OCI-LY7 (cell line): ENCODE measurements around the gene TIMP4. TPM values are rescaled to one million over a fixed set of nuclear protein-coding genes. Genes with fewer than 3 reads are reported as not detected.

Source experiments
- BruUV-seq: library from RNA; stranded (reverse); fragments of 400-500 nt; replicated peaks from 2 replicates; lab custom pipeline; 2021; lab: Mats Ljungman, UMichigan
- CTCF ChIA-PET: fragments of 300-600 bp; sonication (Branson Sonifier 250); formaldehyde crosslinking; loops from one replicate; lab custom pipeline; 2022; ENCODE audit warnings: antibody characterized with exemption; ENCODE audit not compliant: unreplicated experiment; lab: Charles Lee
- POLR2A ChIA-PET: fragments of 300-600 bp; sonication (Branson Sonifier 250); formaldehyde crosslinking; loops from one replicate; lab custom pipeline; 2022; ENCODE audit warnings: antibody characterized with exemption; lab: Charles Lee
- DNase-seq: peaks from one replicate; pipeline ENCODE4 v3.0.0-alpha.2; 2015; ENCODE audit warnings: low spot score
- H2AFZ ChIP-seq: fragments of 200-600 bp; sonication (generic), shearing (Covaris generic); 2 replicates; pipeline ENCODE4 v1.6.1; 2014; ENCODE audit warnings: mild to moderate bottlenecking, antibody characterized with exemption, low read length, moderate library complexity
- H3K27ac ChIP-seq: fragments of 200-600 bp; sonication (generic); 2 replicates; pipeline ENCODE4 v1.5.1; 2014; ENCODE audit warnings: mixed run types, low read depth, mild to moderate bottlenecking, moderate library complexity, low read length, inconsistent platforms; ENCODE audit not compliant: poor library complexity, severe bottlenecking
- H3K36me3 ChIP-seq: fragments of 200-600 bp; sonication (generic); 2 replicates; pipeline ENCODE4 v1.6.1; 2014; ENCODE audit warnings: mild to moderate bottlenecking, antibody characterized with exemption, low read length, moderate library complexity, mixed read lengths; ENCODE audit not compliant: insufficient read depth
- H3K4me1 ChIP-seq: fragments of 200-600 bp; sonication (generic); 2 replicates; pipeline ENCODE4 v1.5.1; 2014; ENCODE audit warnings: mild to moderate bottlenecking, low read length; ENCODE audit not compliant: insufficient read depth, poor library complexity, severe bottlenecking
- H3K4me2 ChIP-seq: fragments of 200-600 bp; sonication (generic); 2 replicates; pipeline ENCODE4 v1.6.1; 2014; ENCODE audit warnings: mild to moderate bottlenecking, low read length
- H3K4me3 ChIP-seq: fragments of 200-600 bp; sonication (generic); 2 replicates; pipeline ENCODE4 v1.5.1; 2014; ENCODE audit warnings: mild to moderate bottlenecking, low read depth, low read length; ENCODE audit not compliant: poor library complexity, severe bottlenecking
- H3K79me2 ChIP-seq: fragments of 200-600 bp; sonication (generic); 2 replicates; pipeline ENCODE4 v1.6.1; 2016; ENCODE audit warnings: low read depth, mild to moderate bottlenecking, low read length, moderate library complexity, mixed read lengths; ENCODE audit not compliant: insufficient read depth
- H3K9me2 ChIP-seq: fragments of 200-600 bp; sonication (generic); 2 replicates; pipeline ENCODE4 v1.6.1; 2016; ENCODE audit warnings: mild to moderate bottlenecking, low read length, mixed read lengths; ENCODE audit not compliant: insufficient read depth
- H3K9me3 ChIP-seq: fragments of 200-600 bp; sonication (generic); 2 replicates; pipeline ENCODE4 v1.6.1; 2014; ENCODE audit warnings: mild to moderate bottlenecking, mixed run types, low read length, mixed read lengths
- H4K20me1 ChIP-seq: fragments of 200-600 bp; sonication (generic); 2 replicates; pipeline ENCODE4 v1.6.1; 2014; ENCODE audit warnings: mild to moderate bottlenecking, antibody characterized with exemption, low read length, moderate library complexity, mixed read lengths; ENCODE audit not compliant: insufficient read depth
- EZH2phosphoT487 ChIP-seq: fragments of 200-600 bp; sonication (generic); IDR thresholded peaks from 2 replicates; pipeline ENCODE4 v1.6.1; 2018; ENCODE audit warnings: low read depth, borderline replicate concordance, mild to moderate bottlenecking, mixed run types, antibody characterized with exemption, low read length, moderate library complexity, mixed read lengths
- intact Hi-C: fragments of 100-400 bp; cut with micrococcal nuclease; formaldehyde crosslinking; loops from one replicate; pipeline ENCODE4 v1.10.0; 2022; ENCODE audit not compliant: unreplicated experiment
- total RNA-seq, 2 experiments: library from RNA; depleted of rRNA in 1 of 2; stranded (reverse); fragments of >200 nt in 1 of 2; shearing (Covaris generic) in 1 of 2; gene quantifications; 2 replicates each; pipeline ENCODE4 v1.2.3, GENCODE V29; 2014 to 2022
- TF ChIP-seq, protein P1 (sequence below): fragments of 200-600 bp; sonication (generic); conservative IDR thresholded peaks from 2 replicates; pipeline ENCODE4 v1.5.1; 2014; ENCODE audit warnings: mild to moderate bottlenecking, antibody characterized with exemption, low read length, moderate library complexity, mixed read lengths

Gene TIMP4
- total RNA-seq, 2 experiments from 2014 or later: not detected

DNA sequence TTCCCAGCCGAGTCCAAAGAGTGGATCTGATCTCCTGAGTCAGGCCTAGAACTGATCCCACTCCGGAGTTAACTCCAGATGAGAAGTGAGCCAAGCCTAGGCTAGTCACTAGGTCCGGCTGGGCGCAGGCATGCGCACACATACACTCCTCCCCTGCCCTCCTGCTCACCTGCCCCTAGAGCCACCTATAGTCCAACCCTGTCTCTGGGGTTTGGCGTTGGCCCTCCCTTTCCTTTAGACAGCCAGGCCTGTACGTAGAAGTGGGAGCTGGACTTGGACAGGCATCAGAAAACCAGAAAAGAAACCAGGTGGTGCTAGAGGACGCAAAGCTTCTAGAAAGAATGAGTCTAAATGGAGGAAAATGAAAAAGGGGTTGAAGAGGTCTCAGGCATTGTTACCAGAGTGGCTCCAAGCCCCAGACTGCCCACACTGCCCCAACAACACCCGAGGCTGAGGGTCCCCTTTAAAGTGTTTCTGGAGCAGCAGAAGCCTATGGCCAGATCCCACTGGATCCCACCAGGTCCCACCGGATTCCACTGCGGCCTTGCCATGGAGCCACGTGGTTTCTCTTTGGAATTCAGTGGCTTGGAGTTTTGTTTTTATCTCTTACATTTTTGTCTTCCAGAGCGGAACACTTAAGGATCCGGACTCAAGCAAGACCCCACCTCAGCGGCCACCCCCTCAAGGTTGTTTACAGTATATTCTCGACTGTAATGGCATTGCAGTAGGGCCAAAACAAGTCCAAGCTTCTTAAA lies 24.2 kb upstream of the TIMP4 start:
- ChIA-PET POLR2A (no interaction called here), CTCF (no interaction called here)
- Histone ChIP-seq H3K36me3 (no peaks in the 10 kb centered on the region), H3K4me2 (no peak overlapping the region), H3K4me1 (peaks cover 3% of the 10 kb centered on the region), H4K20me1 (no peaks in the 10 kb centered on the region), H2AFZ (no peak overlapping the region), H3K9me3 (no peaks in the 10 kb centered on the region), H3K79me2 (no peaks in the 10 kb centered on the region), H3K27ac (no peak overlapping the region), H3K4me3 (no peak overlapping the region), H3K9me2 (no peaks in the 10 kb centered on the region)
- no peak for DNase-seq
- intact Hi-C loops: no loop called here
- TF ChIP-seq, protein P1, sequence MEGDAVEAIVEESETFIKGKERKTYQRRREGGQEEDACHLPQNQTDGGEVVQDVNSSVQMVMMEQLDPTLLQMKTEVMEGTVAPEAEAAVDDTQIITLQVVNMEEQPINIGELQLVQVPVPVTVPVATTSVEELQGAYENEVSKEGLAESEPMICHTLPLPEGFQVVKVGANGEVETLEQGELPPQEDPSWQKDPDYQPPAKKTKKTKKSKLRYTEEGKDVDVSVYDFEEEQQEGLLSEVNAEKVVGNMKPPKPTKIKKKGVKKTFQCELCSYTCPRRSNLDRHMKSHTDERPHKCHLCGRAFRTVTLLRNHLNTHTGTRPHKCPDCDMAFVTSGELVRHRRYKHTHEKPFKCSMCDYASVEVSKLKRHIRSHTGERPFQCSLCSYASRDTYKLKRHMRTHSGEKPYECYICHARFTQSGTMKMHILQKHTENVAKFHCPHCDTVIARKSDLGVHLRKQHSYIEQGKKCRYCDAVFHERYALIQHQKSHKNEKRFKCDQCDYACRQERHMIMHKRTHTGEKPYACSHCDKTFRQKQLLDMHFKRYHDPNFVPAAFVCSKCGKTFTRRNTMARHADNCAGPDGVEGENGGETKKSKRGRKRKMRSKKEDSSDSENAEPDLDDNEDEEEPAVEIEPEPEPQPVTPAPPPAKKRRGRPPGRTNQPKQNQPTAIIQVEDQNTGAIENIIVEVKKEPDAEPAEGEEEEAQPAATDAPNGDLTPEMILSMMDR: no peak
- no peak for TF ChIP-seq EZH2phosphoT487
- no TSS peak for BruUV-seq

DNA sequence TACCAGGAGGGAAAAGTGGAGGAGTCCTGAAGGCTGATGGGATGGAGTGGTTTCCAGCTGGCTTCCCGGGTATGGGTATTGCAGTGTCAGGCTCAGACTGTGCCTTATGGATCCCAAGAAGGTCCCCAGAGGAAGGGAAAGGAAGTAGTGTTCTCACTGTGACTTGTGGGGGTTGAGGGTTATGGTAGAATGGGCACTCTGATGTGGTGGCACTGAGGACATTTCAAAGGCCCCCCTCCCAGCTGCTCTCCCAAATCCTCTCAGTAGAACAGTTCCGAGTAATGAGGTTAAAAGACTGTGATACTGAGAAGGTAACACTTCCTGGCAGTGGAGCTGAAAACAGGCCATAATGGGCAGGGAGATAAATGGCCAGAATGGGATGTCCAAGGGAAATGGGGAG lies 23.1 kb upstream of the TIMP4 start:
- H3K27ac ChIP-seq: no peak overlapping the region
- no peaks in the 10 kb centered on the region for H3K36me3 ChIP-seq
- TF ChIP-seq, protein P1: no peak
- no peak for TF ChIP-seq EZH2phosphoT487
- no peak for DNase-seq
- H3K4me1 ChIP-seq: no peaks in the 10 kb centered on the region
- no peak overlapping the region for H3K4me2 ChIP-seq
- no peaks in the 10 kb centered on the region for H4K20me1 ChIP-seq
- ChIA-PET CTCF (interaction anchor here (0.6 kb wide), 1 partner anchor 283 kb away, joined by 3 read pairs; no protein-coding TSS in a partner anchor), POLR2A (no interaction called here)
- no peak overlapping the region for H2AFZ ChIP-seq
- no peaks in the 10 kb centered on the region for H3K9me2 ChIP-seq
- H3K79me2 ChIP-seq: no peaks in the 10 kb centered on the region
- no peaks in the 10 kb centered on the region for H3K9me3 ChIP-seq
- H3K4me3 ChIP-seq: no peak overlapping the region
- BruUV-seq: no TSS peak
- intact Hi-C loops: no loop called here

DNA sequence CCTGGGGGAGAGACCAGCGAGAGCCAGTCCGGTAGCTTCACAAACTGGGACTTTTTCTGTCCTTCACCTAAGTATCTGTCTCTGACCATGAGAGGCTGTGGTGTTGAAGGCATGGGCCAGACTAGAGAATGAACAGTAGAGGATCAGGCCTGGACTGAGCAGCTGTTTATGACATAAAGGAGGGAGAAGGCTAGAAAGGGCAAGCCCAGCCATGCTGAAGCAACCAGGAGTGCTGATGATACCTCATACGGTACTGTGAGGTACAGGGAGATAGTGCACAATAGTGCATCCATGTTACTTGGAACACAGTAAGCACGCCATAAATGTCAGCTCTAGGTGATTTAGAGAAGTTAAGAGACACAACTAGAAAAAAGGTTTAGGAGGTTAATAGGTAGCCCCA lies 22.6 kb upstream of the TIMP4 start:
- Histone ChIP-seq H4K20me1 (no peaks in the 10 kb centered on the region), H3K9me3 (no peaks in the 10 kb centered on the region), H3K4me3 (no peak overlapping the region), H2AFZ (no peak overlapping the region), H3K4me1 (no peaks in the 10 kb centered on the region), H3K27ac (no peak overlapping the region), H3K4me2 (no peak overlapping the region), H3K9me2 (no peaks in the 10 kb centered on the region), H3K79me2 (no peaks in the 10 kb centered on the region), H3K36me3 (no peaks in the 10 kb centered on the region)
- no peak for DNase-seq
- ChIA-PET CTCF (interaction anchor here (0.5 to 1.0 kb wide), 3 partner anchors 36 to 284 kb away, joined by 3 read pairs; no protein-coding TSS in a partner anchor), POLR2A (interaction anchor here (0.6 to 0.8 kb wide), 2 partner anchors 38 to 1244 kb away, joined by 3 read pairs; no protein-coding TSS in a partner anchor)
- TF ChIP-seq, protein P1: no peak
- TF ChIP-seq EZH2phosphoT487: no peak
- BruUV-seq: no TSS peak
- intact Hi-C loops: no loop called here
